ENCODE data around the gene SLC4A8. TPM values are rescaled to one million over a fixed set of nuclear protein-coding genes. Genes with fewer than 3 reads are reported as not detected.

The SLC4A8 gene
- polyA plus RNA-seq, 1 donor (not counting 4 experiments of a cell fraction or from before 2014, with no cell fraction given), result 2.3 TPM

GRCh38 chr12:51531978-51532497 is 107.4 kb downstream of the SLC4A8 start:
- no peak overlapping the region for H3K27ac ChIP-seq (ENCODE audit: control insufficient read depth, insufficient read depth, low read length)

GRCh38 chr12:51533799-51534198 is 109.2 kb downstream of the SLC4A8 start:
- H4K20me1 ChIP-seq (ENCODE audit: control insufficient read depth, extremely low read depth, insufficient read depth, low read length), result no peaks in the 10 kb centered on the region
- peaks cover 4% of the 10 kb centered on the region for H3K4me1 ChIP-seq (ENCODE audit: control insufficient read depth, extremely low read depth, insufficient read depth, low read length)
- H3K9ac ChIP-seq (ENCODE audit: control insufficient read depth, extremely low read depth, insufficient read depth, low read length), result no peak overlapping the region
- no peak overlapping the region for H3K4me2 ChIP-seq (ENCODE audit: control insufficient read depth, extremely low read depth, insufficient read depth, low read depth, low read length)
- peaks cover 13% of the 10 kb centered on the region for H3K27me3 ChIP-seq (ENCODE audit: control insufficient read depth, extremely low read depth, insufficient read depth, low read length)
- FAIRE-seq, result no peak
- DNase-seq (ENCODE audit: low read depth, low spot score), result no peak
- no peaks in the 10 kb centered on the region for H3K9me1 ChIP-seq (ENCODE audit: control insufficient read depth, extremely low read depth, insufficient read depth, low read length)
- no peak overlapping the region for H3K27ac ChIP-seq (ENCODE audit: control insufficient read depth, insufficient read depth, low read length)
- dilution Hi-C loops (cut with MboI; ENCODE audit: extremely low pct_ligation_motif_present, low sequenced_read_pairs), result no loop called here
- TF ChIP-seq CTCF (optimal IDR thresholded peaks at IDR 0.05 in 1 of 3, IDR thresholded peaks at IDR 0.05 in 1 of 3, conservative IDR thresholded peaks at IDR 0.05 in 1 of 3; ENCODE audit: extremely low read depth in 1 of 3, insufficient read depth in 2 of 3, low read length in 3 of 3) (no peak), EZH2 (IDR thresholded peaks at IDR 0.05; ENCODE audit: low read length) (no peak)
- no peaks in the 10 kb centered on the region for H3K36me3 ChIP-seq (ENCODE audit: control insufficient read depth in 2 of 2, extremely low read depth in 1 of 2, insufficient read depth in 2 of 2, low read length in 2 of 2)
- H2AFZ ChIP-seq (ENCODE audit: control insufficient read depth, low read length), result no peak overlapping the region
- H3K4me3 ChIP-seq (ENCODE audit: control insufficient read depth in 2 of 3, extremely low read depth in 1 of 3, insufficient read depth in 2 of 3, low read depth in 1 of 3, low read length in 3 of 3), result no peak overlapping the region
- no peaks in the 10 kb centered on the region for H3K9me3 ChIP-seq (ENCODE audit: control insufficient read depth, low read depth, low read length)
- H3K79me2 ChIP-seq (ENCODE audit: control insufficient read depth, insufficient read depth, low read length), result no peaks in the 10 kb centered on the region

More at GRCh38 chr12:51531978-51532497, 107.4 kb downstream of the SLC4A8 start:
- FAIRE-seq (peak; percentile 60), DNase-seq (ENCODE audit: low read depth, low spot score) (peak; percentile 7)
- H3K9me3 ChIP-seq (ENCODE audit: control insufficient read depth, low read depth, low read length), result no peaks in the 10 kb centered on the region
- H3K4me2 ChIP-seq (ENCODE audit: control insufficient read depth, extremely low read depth, insufficient read depth, low read depth, low read length), result peak overlapping the region; percentile 54
- H3K9me1 ChIP-seq (ENCODE audit: control insufficient read depth, extremely low read depth, insufficient read depth, low read length), result no peaks in the 10 kb centered on the region
- peaks cover 4% of the 10 kb centered on the region for H3K4me1 ChIP-seq (ENCODE audit: control insufficient read depth, extremely low read depth, insufficient read depth, low read length)
- no peak overlapping the region for H3K9ac ChIP-seq (ENCODE audit: control insufficient read depth, extremely low read depth, insufficient read depth, low read length)
- H3K4me3 ChIP-seq (ENCODE audit: control insufficient read depth in 2 of 3, extremely low read depth in 1 of 3, insufficient read depth in 2 of 3, low read depth in 1 of 3, low read length in 3 of 3), result no peak overlapping the region
- dilution Hi-C loops (cut with MboI; ENCODE audit: extremely low pct_ligation_motif_present, low sequenced_read_pairs), result no loop called here
- H3K79me2 ChIP-seq (ENCODE audit: control insufficient read depth, insufficient read depth, low read length), result no peaks in the 10 kb centered on the region
- no peaks in the 10 kb centered on the region for H3K36me3 ChIP-seq (ENCODE audit: control insufficient read depth in 2 of 2, extremely low read depth in 1 of 2, insufficient read depth in 2 of 2, low read length in 2 of 2)
- no peaks in the 10 kb centered on the region for H4K20me1 ChIP-seq (ENCODE audit: control insufficient read depth, extremely low read depth, insufficient read depth, low read length)
- H3K27me3 ChIP-seq (ENCODE audit: control insufficient read depth, extremely low read depth, insufficient read depth, low read length), result peaks cover 13% of the 10 kb centered on the region
- no peak for TF ChIP-seq EZH2 (IDR thresholded peaks at IDR 0.05; ENCODE audit: low read length)
- peak; percentile 87 to 95 (median 92) for TF ChIP-seq CTCF (optimal IDR thresholded peaks at IDR 0.05 in 1 of 3, IDR thresholded peaks at IDR 0.05 in 1 of 3, conservative IDR thresholded peaks at IDR 0.05 in 1 of 3; ENCODE audit: extremely low read depth in 1 of 3, insufficient read depth in 2 of 3, low read length in 3 of 3)
- H2AFZ ChIP-seq (ENCODE audit: control insufficient read depth, low read length), result no peak overlapping the region
